Uterus (tissue), 4 donors: Measurements from ENCODE around the gene ZRANB3. TPM values are rescaled to one million over a fixed set of nuclear protein-coding genes. Genes with fewer than 3 reads are reported as not detected.
"Not testable (repeated sequence)": the region's sequence is repeated elsewhere in the genome, so short reads cannot be mapped to it uniquely, and the experiment has no call there.

Source experiments
- DNase-seq, 2 donors: peaks; one replicate each; pipeline ENCODE4 v3.0.0-alpha.2; 2019 to 2020
- H3K27ac ChIP-seq, 2 donors: fragments of 200-600 bp; sonication (generic); 1 replicate in 1 of 2; 2 replicates in 1 of 2; pipeline ENCODE4 v1.5.1; 2016 to 2018
- H3K27me3 ChIP-seq, 2 donors: fragments of 200-600 bp; sonication (generic); one replicate each; pipeline ENCODE4 v1.5.1; 2018 to 2019; ENCODE audit warnings: control low read depth in 1 of 2
- H3K36me3 ChIP-seq, 2 donors: fragments of 200-600 bp; sonication (generic); one replicate each; pipeline ENCODE4 v1.5.1; 2019; ENCODE audit warnings: control low read depth in 1 of 2
- H3K4me1 ChIP-seq, 2 donors: fragments of 200-600 bp; sonication (generic); one replicate each; pipeline ENCODE4 v1.5.1; 2018 to 2019; ENCODE audit warnings: control low read depth in 1 of 2
- H3K4me3 ChIP-seq, 2 donors: fragments of 200-600 bp; sonication (generic); 1 replicate in 1 of 2; 2 replicates in 1 of 2; pipeline ENCODE4 v1.5.1; 2018 to 2019; ENCODE audit warnings: mild to moderate bottlenecking in 1 of 2
- H3K9me3 ChIP-seq, 2 donors: fragments of 200-600 bp; sonication (generic); one replicate each; pipeline ENCODE4 v1.5.1; 2019; ENCODE audit warnings: control low read depth in 1 of 2
- CTCF ChIP-seq, 4 experiments: fragments of 200-600 bp in 2 of 4; fragments of 450-650 bp in 2 of 4; sonication (generic) in 2 of 4; IDR thresholded peaks; one replicate each; pipeline ENCODE4 v1.5.1; 2016 to 2019; ENCODE audit warnings: antibody characterized with exemption in 4 of 4, mild to moderate bottlenecking in 2 of 4, moderate library complexity in 1 of 4
- POLR2A ChIP-seq, 2 donors: fragments of 450-650 bp; IDR thresholded peaks; one replicate each; pipeline ENCODE4 v1.6.1; 2016; ENCODE audit warnings: antibody characterized with exemption in 2 of 2, mild to moderate bottlenecking in 1 of 2, moderate library complexity in 1 of 2
- intact Hi-C: fragments of 100-400 bp; cut with DNase I; formaldehyde crosslinking; loops from one replicate; pipeline ENCODE4 v1.15.1; 2023; ENCODE audit warnings: low total_unique reads
- total RNA-seq, 4 donors: library from RNA; depleted of rRNA in 3 of 4; stranded (reverse); fragments of >200 nt in 3 of 4; gene quantifications; one replicate each; pipeline versions ENCODE4 v1.1.0 to v1.2.4, GENCODE V29; 2014 to 2023
- donor health status: DM: yes; HTN: yes; CAD: no.

ZRANB3 gene
- total RNA-seq, 4 donors from 2014 or later = 1.8 to 24.3 (median 5.5) TPM

- no peak for TF ChIP-seq CTCF (IDR thresholded peaks at IDR 0.05)
- no peak for TF ChIP-seq POLR2A (IDR thresholded peaks at IDR 0.05)
- H3K9me3 ChIP-seq = peaks cover 0 to 5% of the 10 kb centered on the region in 2 donors
- no peaks in the 10 kb centered on the region for H3K4me1 ChIP-seq
- no peaks in the 10 kb centered on the region for H3K27me3 ChIP-seq
- peaks cover 0 to 3% of the 10 kb centered on the region in 2 donors for H3K36me3 ChIP-seq
- DNase-seq = no peak
- H3K4me3 ChIP-seq = no peak overlapping the region
- H3K27ac ChIP-seq = no peak overlapping the region
- intact Hi-C loops = no loop called here
Measured at GRCh38 chr2:135409436-135409835, 121.6 kb downstream of the ZRANB3 start.

- H3K4me3 ChIP-seq, H3K27me3 ChIP-seq, H3K4me1 ChIP-seq, H3K27ac ChIP-seq, DNase-seq, intact Hi-C loops, H3K36me3 ChIP-seq, H3K9me3 ChIP-seq: not testable (repeated sequence)
Measured at GRCh38 chr2:135396259-135396658, 134.8 kb downstream of the ZRANB3 start.

- intact Hi-C loops = no loop called here
- no peak for DNase-seq
- no peaks in the 10 kb centered on the region for H3K4me1 ChIP-seq
- H3K9me3 ChIP-seq = peaks cover 0 to 6% of the 10 kb centered on the region in 2 donors
- H3K4me3 ChIP-seq = no peak overlapping the region
- H3K27me3 ChIP-seq = no peaks in the 10 kb centered on the region
- H3K27ac ChIP-seq = no peak overlapping the region
- no peak for TF ChIP-seq CTCF (IDR thresholded peaks at IDR 0.05)
- TF ChIP-seq POLR2A (IDR thresholded peaks at IDR 0.05) = no peak
- no peaks in the 10 kb centered on the region for H3K36me3 ChIP-seq
Measured at GRCh38 chr2:135386993-135387392, 144.0 kb downstream of the ZRANB3 start.

GRCh38 chr2:135378591-135378990, 152.4 kb downstream of the ZRANB3 start:
- H3K27me3 ChIP-seq = no peaks in the 10 kb centered on the region
- H3K27ac ChIP-seq = no peak overlapping the region
- intact Hi-C loops = no loop called here
- no peak overlapping the region for H3K4me3 ChIP-seq
- peaks cover 0 to 3% of the 10 kb centered on the region in 2 donors for H3K9me3 ChIP-seq
- no peaks in the 10 kb centered on the region for H3K4me1 ChIP-seq
- no peak for TF ChIP-seq CTCF (IDR thresholded peaks at IDR 0.05)
- no peak for TF ChIP-seq POLR2A (IDR thresholded peaks at IDR 0.05)
- H3K36me3 ChIP-seq = no peaks in the 10 kb centered on the region
- DNase-seq = no peak

GRCh38 chr2:135373702-135374101, 157.3 kb downstream of the ZRANB3 start:
- no peak for DNase-seq
- no peaks in the 10 kb centered on the region for H3K4me1 ChIP-seq
- no peaks in the 10 kb centered on the region for H3K9me3 ChIP-seq
- no peak overlapping the region for H3K27ac ChIP-seq
- H3K27me3 ChIP-seq = no peaks in the 10 kb centered on the region
- intact Hi-C loops = no loop called here
- no peaks in the 10 kb centered on the region for H3K36me3 ChIP-seq
- no peak overlapping the region for H3K4me3 ChIP-seq
- no peak for TF ChIP-seq CTCF (IDR thresholded peaks at IDR 0.05)
- no peak for TF ChIP-seq POLR2A (IDR thresholded peaks at IDR 0.05)

- H3K36me3 ChIP-seq = no peaks in the 10 kb centered on the region
- no peak for DNase-seq
- H3K4me3 ChIP-seq = no peak overlapping the region
- no peak for TF ChIP-seq POLR2A (IDR thresholded peaks at IDR 0.05)
- no peak for TF ChIP-seq CTCF (IDR thresholded peaks at IDR 0.05)
- H3K9me3 ChIP-seq = no peaks in the 10 kb centered on the region
- H3K27ac ChIP-seq = no peak overlapping the region
- intact Hi-C loops = no loop called here
- H3K27me3 ChIP-seq = no peaks in the 10 kb centered on the region
- no peaks in the 10 kb centered on the region for H3K4me1 ChIP-seq
Measured at GRCh38 chr2:135349941-135350340, 181.1 kb downstream of the ZRANB3 start.

- intact Hi-C loops, H3K27ac ChIP-seq, DNase-seq, H3K9me3 ChIP-seq, H3K27me3 ChIP-seq, H3K36me3 ChIP-seq, H3K4me3 ChIP-seq, H3K4me1 ChIP-seq: not testable (repeated sequence)
Measured at GRCh38 chr2:135348096-135348704, 182.8 kb downstream of the ZRANB3 start.
